ENCODE results near the gene PRKACB.

PRKACB gene

GRCh38 chr1:84152649-84153056 lies 8.6 kb downstream of the PRKACB start:
- Histone ChIP-seq H3K36me3 (ENCODE audit: insufficient read depth, low read length) (peaks cover 11% of the 10 kb centered on the region; the same call in 1 of the 2 replicates), H3K4me3 (ENCODE audit: low read depth in 1 of 2, low read length in 2 of 2) (no peak overlapping the region), H3K9me3 (ENCODE audit: insufficient read depth, low read length, severe bottlenecking) (no peaks in the 10 kb centered on the region), H3K4me1 (ENCODE audit: insufficient read depth, low read length) (peaks cover 14% of the 10 kb centered on the region), H3K27ac (ENCODE audit: low read length) (no peak overlapping the region), H2AFZ (ENCODE audit: low read depth, low read length) (no peak overlapping the region), H3K4me2 (ENCODE audit: insufficient read depth, low read length) (no peak overlapping the region), H3K9ac (ENCODE audit: low read depth, low read length) (no peak overlapping the region), H4K20me1 (ENCODE audit: insufficient read depth, low read length) (0 out of 2 replicates have a peak, but pooled peaks cover under 1% of the 10 kb centered on the region), H3K27me3 (ENCODE audit: insufficient read depth, low read length, poor library complexity) (no peaks in the 10 kb centered on the region), H3K79me2 (ENCODE audit: insufficient read depth, low read length) (peaks cover 98% of the 10 kb centered on the region)
- ATAC-seq (ENCODE audit: insufficient read depth, low read depth) (no peak), DNase-seq (no peak)
- no peak for TF ChIP-seq CTCF (IDR thresholded peaks at IDR 0.05; ENCODE audit: borderline replicate concordance, extremely low read depth, low read length, poor library complexity, severe bottlenecking)
- TF ChIP-seq EZH2 (IDR thresholded peaks at IDR 0.05; ENCODE audit: borderline replicate concordance, low read depth, low read length, severe bottlenecking) = no peak

GRCh38 chr1:84155517-84155916 lies 11.4 kb downstream of the PRKACB start:
- H3K27ac ChIP-seq (ENCODE audit: low read length) = no peak overlapping the region
- no peak overlapping the region for H3K9ac ChIP-seq (ENCODE audit: low read depth, low read length)
- H3K9me3 ChIP-seq (ENCODE audit: insufficient read depth, low read length, severe bottlenecking) = no peaks in the 10 kb centered on the region
- peaks cover 11% of the 10 kb centered on the region; the same call in 1 of the 2 replicates for H4K20me1 ChIP-seq (ENCODE audit: insufficient read depth, low read length)
- no peaks in the 10 kb centered on the region for H3K27me3 ChIP-seq (ENCODE audit: insufficient read depth, low read length, poor library complexity)
- no peak overlapping the region for H3K4me3 ChIP-seq (ENCODE audit: low read depth in 1 of 2, low read length in 2 of 2)
- peaks cover 99% of the 10 kb centered on the region for H3K79me2 ChIP-seq (ENCODE audit: insufficient read depth, low read length)
- H3K4me2 ChIP-seq (ENCODE audit: insufficient read depth, low read length) = no peak overlapping the region
- no peak for ATAC-seq (ENCODE audit: insufficient read depth, low read depth)
- TF ChIP-seq EZH2 (IDR thresholded peaks at IDR 0.05; ENCODE audit: borderline replicate concordance, low read depth, low read length, severe bottlenecking) (no peak), CTCF (IDR thresholded peaks at IDR 0.05; ENCODE audit: borderline replicate concordance, extremely low read depth, low read length, poor library complexity, severe bottlenecking) (no peak)
- no peak for DNase-seq
- peaks cover 4% of the 10 kb centered on the region; the same call in 1 of the 2 replicates for H3K36me3 ChIP-seq (ENCODE audit: insufficient read depth, low read length)
- peaks cover 14% of the 10 kb centered on the region for H3K4me1 ChIP-seq (ENCODE audit: insufficient read depth, low read length)
- no peak overlapping the region for H2AFZ ChIP-seq (ENCODE audit: low read depth, low read length)

- H4K20me1 ChIP-seq (ENCODE audit: insufficient read depth, low read length) = peaks cover 11% of the 10 kb centered on the region; the same call in 1 of the 2 replicates
- ATAC-seq (ENCODE audit: insufficient read depth, low read depth) (no peak), DNase-seq (no peak)
- H3K9ac ChIP-seq (ENCODE audit: low read depth, low read length) = no peak overlapping the region
- TF ChIP-seq CTCF (IDR thresholded peaks at IDR 0.05; ENCODE audit: borderline replicate concordance, extremely low read depth, low read length, poor library complexity, severe bottlenecking) (no peak), EZH2 (IDR thresholded peaks at IDR 0.05; ENCODE audit: borderline replicate concordance, low read depth, low read length, severe bottlenecking) (no peak)
- no peaks in the 10 kb centered on the region for H3K9me3 ChIP-seq (ENCODE audit: insufficient read depth, low read length, severe bottlenecking)
- H3K4me3 ChIP-seq (ENCODE audit: low read depth in 1 of 2, low read length in 2 of 2) = no peak overlapping the region
- no peak overlapping the region for H3K4me2 ChIP-seq (ENCODE audit: insufficient read depth, low read length)
- H3K27me3 ChIP-seq (ENCODE audit: insufficient read depth, low read length, poor library complexity) = no peaks in the 10 kb centered on the region
- H3K4me1 ChIP-seq (ENCODE audit: insufficient read depth, low read length) = peaks cover 14% of the 10 kb centered on the region
- no peak overlapping the region for H3K27ac ChIP-seq (ENCODE audit: low read length)
- H2AFZ ChIP-seq (ENCODE audit: low read depth, low read length) = no peak overlapping the region
- H3K79me2 ChIP-seq (ENCODE audit: insufficient read depth, low read length) = peaks cover 99% of the 10 kb centered on the region
- no peaks in the 10 kb centered on the region; the same call in 1 of the 2 replicates for H3K36me3 ChIP-seq (ENCODE audit: insufficient read depth, low read length)
Measured at GRCh38 chr1:84156210-84156621, 12.1 kb downstream of the PRKACB start.

All from DND-41 (cell line).